GM18499 (cell line): ENCODE measurements around the gene PDE8B.

Experiments used
- ATAC-seq: cut with Tn5 transposase; IDR thresholded peaks from one replicate; pipeline ENCODE4 v1.9.1; 2021; ENCODE audit warnings: moderate number of reproducible peaks; ENCODE audit not compliant: insufficient read depth, unreplicated experiment

PDE8B gene, protein sequence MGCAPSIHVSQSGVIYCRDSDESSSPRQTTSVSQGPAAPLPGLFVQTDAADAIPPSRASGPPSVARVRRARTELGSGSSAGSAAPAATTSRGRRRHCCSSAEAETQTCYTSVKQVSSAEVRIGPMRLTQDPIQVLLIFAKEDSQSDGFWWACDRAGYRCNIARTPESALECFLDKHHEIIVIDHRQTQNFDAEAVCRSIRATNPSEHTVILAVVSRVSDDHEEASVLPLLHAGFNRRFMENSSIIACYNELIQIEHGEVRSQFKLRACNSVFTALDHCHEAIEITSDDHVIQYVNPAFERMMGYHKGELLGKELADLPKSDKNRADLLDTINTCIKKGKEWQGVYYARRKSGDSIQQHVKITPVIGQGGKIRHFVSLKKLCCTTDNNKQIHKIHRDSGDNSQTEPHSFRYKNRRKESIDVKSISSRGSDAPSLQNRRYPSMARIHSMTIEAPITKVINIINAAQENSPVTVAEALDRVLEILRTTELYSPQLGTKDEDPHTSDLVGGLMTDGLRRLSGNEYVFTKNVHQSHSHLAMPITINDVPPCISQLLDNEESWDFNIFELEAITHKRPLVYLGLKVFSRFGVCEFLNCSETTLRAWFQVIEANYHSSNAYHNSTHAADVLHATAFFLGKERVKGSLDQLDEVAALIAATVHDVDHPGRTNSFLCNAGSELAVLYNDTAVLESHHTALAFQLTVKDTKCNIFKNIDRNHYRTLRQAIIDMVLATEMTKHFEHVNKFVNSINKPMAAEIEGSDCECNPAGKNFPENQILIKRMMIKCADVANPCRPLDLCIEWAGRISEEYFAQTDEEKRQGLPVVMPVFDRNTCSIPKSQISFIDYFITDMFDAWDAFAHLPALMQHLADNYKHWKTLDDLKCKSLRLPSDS

DNA sequence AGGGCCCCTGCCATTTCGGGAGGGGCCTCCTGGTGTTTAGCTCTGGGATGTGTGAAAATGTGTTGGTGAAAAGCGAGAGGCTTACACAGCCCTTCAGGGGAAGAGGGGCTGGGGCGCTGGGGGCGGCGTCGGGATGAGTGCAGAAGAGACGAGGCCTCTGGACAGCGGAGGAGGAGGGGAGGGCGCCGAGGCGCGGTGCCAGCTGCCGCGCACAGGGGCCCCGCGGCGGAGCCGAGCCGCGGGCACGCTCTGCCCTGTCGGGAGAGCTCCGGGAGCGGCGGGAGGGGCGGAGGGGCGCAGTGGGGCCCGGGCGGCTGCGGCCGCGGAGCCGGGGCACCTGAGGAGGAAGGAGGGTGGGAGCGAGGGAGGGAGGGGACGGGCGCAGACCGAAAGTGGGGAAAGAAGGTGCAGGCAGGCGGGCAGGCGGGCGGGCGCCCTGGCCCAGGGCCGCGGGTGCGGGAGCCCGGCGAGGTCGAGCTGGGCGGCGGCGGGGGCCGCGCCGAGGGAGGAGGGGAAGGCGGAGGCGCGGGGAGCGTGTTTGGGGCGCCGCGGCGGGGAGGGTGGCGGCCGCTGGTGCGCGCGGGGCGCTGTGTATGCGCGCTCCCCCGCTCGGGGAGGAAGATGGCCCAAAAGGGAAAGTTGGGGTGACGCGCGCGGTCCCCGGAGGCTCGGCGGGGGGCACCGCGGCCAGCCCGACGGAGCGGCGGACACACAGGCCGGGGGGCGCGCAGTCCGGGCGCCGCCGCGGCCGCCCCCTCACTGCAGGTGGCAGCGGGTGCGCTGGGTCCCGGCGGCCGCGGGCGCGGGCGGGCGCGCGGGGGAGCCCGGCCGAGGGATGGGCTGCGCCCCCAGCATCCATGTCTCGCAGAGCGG lies at the start of gene PDE8B:
PDE8B (plus strand) TSS at position 590 of the 873 bp plus-strand sequence; CDS start at position 836, 246 bp downstream.
- no peak for ATAC-seq

- no peak for ATAC-seq
These were observed 47.0 kb upstream of the PDE8B start for GRCh38 chr5:77163453-77163852.

- ATAC-seq = no peak
These were observed 43.4 kb upstream of the PDE8B start for GRCh38 chr5:77167063-77167462.

DNA sequence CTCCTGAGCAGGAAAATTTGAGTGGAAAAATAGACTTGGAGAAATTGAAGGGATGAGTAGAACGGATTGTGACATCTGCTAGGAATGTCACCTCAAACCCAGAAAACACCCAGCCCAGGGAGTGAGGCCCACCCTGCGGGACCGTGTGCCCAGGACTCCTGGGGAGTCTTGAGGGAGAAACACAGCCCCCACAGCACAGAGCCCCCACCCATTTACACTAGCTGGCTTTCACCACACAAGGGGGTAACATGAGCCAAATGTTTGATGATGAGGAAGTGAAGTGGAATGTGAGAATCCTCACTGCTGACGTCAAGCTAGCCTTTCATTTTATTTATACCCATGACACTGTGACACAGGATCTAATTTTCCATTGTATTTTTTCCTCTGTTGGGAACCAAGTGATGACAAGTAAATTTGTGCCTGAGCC lies 42.8 kb upstream of the PDE8B start:
- ATAC-seq = no peak

- ATAC-seq = no peak
These were observed 42.2 kb upstream of the PDE8B start for GRCh38 chr5:77168161-77168878.

GRCh38 chr5:77168879-77169244 lies 41.6 kb upstream of the PDE8B start:
- no peak for ATAC-seq

DNA sequence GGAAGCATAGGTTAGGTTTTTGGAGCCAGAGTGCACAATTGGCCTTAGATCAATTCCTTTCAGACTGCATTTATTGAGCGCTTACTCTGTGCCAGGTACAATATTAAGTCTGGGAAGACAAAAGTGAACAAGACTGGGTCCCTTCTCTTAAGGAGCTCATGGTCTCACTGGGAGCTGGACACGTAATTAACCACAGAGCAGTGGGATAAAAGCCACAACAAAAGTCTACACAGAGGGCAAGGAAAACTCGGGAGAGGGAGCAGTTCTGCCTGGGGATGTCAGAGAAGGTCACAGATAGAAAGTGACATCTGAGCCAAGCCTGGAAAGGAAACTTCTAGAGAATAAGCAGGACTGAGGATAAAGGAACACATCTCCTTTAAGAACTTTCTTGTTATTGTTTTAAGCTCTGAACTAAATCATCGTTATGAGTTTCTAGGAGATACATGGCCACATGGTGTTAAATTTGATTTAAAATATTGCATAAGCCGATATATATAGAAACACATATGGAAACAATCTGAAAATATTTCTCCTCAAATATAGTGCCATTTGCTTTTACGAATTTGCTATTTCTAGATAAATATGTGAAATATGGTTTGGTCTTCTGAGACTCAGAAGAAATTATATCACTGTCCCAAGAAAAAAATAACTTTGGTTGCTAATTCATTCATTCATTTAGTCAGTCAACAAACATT lies 40.1 kb upstream of the PDE8B start:
- no peak for ATAC-seq

GRCh38 chr5:77171141-77171910 lies 39.2 kb upstream of the PDE8B start:
- no peak for ATAC-seq

- no peak for ATAC-seq
These were observed 37.7 kb upstream of the PDE8B start for GRCh38 chr5:77172713-77173328.

GRCh38 chr5:77174526-77174925 lies 36.0 kb upstream of the PDE8B start:
- ATAC-seq = no peak

GRCh38 chr5:77175231-77175630 lies 35.2 kb upstream of the PDE8B start:
- no peak for ATAC-seq

- ATAC-seq = no peak
These were observed 34.1 kb upstream of the PDE8B start for GRCh38 chr5:77176429-77176828.

GRCh38 chr5:77177576-77177975 lies 32.9 kb upstream of the PDE8B start:
- ATAC-seq = no peak

- ATAC-seq = no peak
These were observed 30.1 kb upstream of the PDE8B start for GRCh38 chr5:77180167-77181081.

GRCh38 chr5:77181173-77181572 lies 29.3 kb upstream of the PDE8B start:
- ATAC-seq = no peak

DNA sequence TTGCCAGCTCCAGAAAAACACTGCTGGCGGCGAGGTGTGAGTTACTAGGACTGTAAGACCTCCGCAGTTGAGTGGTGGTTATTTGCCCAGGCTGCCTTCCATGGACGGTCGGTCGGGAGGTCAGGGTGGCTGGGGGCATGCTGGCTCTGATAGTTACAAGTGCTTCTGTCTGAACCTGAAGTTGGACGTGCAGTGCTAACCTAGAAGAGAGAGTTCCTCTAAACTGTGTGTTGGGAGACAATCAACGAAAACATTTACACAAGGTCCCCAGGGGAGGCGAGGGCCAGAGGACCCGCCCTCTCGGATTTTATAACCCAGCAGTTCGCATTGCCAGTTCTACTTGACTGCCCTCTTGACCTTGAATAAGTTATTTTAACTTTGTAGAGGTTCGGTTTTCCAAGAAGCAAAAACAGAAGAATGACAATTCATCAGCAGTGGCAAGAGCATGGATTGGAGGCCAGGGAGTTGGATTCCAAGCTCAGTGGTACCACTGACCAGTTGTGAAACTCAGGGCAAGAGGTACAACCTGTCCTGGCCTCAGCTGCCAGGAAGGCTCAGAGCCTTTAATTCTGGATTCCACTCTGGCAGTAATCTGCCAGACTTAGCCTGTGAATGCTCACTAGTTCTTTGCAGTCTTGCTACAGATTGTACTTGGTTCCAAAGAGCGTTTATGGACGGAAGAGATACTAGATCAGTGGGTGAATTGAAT lies 28.7 kb upstream of the PDE8B start:
- ATAC-seq = no peak
